IMR-90 (cell line): ENCODE measurements around the gene ARHGAP19.

Experiments
- BHLHE40 ChIP-seq: fragments of 150-350 bp; IDR thresholded peaks from 2 replicates; pipeline ENCODE4 v1.6.1; 2016; ENCODE audit warnings: mild to moderate bottlenecking, low read depth, low read length
- CEBPB ChIP-seq: IDR thresholded peaks from 2 replicates; pipeline ENCODE4 v1.6.1; 2012; ENCODE audit warnings: low read depth, low read length, improper control_type of control experiment
- CTCF ChIP-seq: conservative IDR thresholded peaks from 2 replicates; pipeline ENCODE4 v1.5.1; 2012; ENCODE audit warnings: mild to moderate bottlenecking, low read depth, low read length, improper control_type of control experiment
- MXI1 ChIP-seq: IDR thresholded peaks from 2 replicates; pipeline ENCODE4 v1.6.1; 2012; ENCODE audit warnings: low read depth, mild to moderate bottlenecking, low read length, moderate library complexity, borderline replicate concordance
- POLR2A ChIP-seq: IDR thresholded peaks from 2 replicates; pipeline ENCODE4 v1.6.1; 2012; ENCODE audit warnings: mild to moderate bottlenecking, low read depth, low read length
- RFX5 ChIP-seq: IDR thresholded peaks from 2 replicates; pipeline ENCODE4 v1.8.0; 2012; ENCODE audit warnings: low read depth, mild to moderate bottlenecking, low read length, moderate library complexity
- SMC3 ChIP-seq: fragments of 150-350 bp; IDR thresholded peaks from 2 replicates; pipeline ENCODE4 v1.6.1; 2016; ENCODE audit warnings: low read depth, mild to moderate bottlenecking, antibody characterized with exemption, low read length, moderate library complexity

DNA sequence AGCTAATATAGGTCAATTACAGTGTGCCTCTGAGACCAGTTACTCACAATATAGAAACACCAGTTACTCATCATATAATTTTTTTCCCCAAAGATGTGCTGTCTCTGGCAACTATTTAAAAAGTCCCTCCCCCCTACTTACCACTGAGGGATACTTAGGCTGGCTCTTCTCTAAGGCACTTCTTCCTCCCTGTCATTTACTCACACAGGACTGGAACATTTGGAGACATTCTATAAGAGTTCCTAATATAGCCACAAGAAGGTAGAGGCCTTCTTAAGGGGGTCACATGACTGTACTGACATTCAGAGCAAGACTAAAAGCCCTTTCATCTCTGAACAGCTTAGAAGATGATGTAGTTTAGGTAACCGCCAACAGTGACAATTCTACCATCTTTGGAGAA lies 62.3 kb downstream of the ARHGAP19 start:
- TF ChIP-seq CEBPB (no peak), CTCF (no peak), BHLHE40 (no peak), RFX5 (no peak), MXI1 (no peak), SMC3 (no peak), POLR2A (no peak)
